T-cell (primary cell): ENCODE results near the gene NUTM2A. TPM values are rescaled to one million over a fixed set of nuclear protein-coding genes. Genes with fewer than 3 reads are reported as not detected.
"Not testable (repeated sequence)": the region's sequence is repeated elsewhere in the genome, so short reads cannot be mapped to it uniquely, and the experiment has no call there.

ENCODE experiments used
- ATAC-seq, 4 experiments: fragments of 200-7000 bp in 3 of 4; fragments of 150-1000 bp in 1 of 4; cut with Tn5 transposase; replicated peaks in 1 of 4; 1 replicate in 3 of 4; 2 replicates in 1 of 4; pipeline ENCODE4 v1.10.0; 2021; ENCODE audit warnings: moderate library complexity in 3 of 4, mild to moderate bottlenecking in 2 of 4, moderate number of reproducible peaks in 1 of 4
- CTCF ChIA-PET, 2 donors: fragments of 300-600 bp; sonication (Branson Sonifier 250); formaldehyde crosslinking; loops; one replicate each; lab custom pipeline; 2022; ENCODE audit warnings: antibody characterized with exemption in 2 of 2; lab: Charles Lee
- POLR2A ChIA-PET, 2 donors: fragments of 300-600 bp; sonication (Branson Sonifier 250); formaldehyde crosslinking; loops; one replicate each; lab custom pipeline; 2022; ENCODE audit warnings: antibody characterized with exemption in 2 of 2; lab: Charles Lee
- DNase-seq, 35 experiments: peaks; one replicate each; pipeline versions ENCODE4 v3.0.0 to v3.0.0-alpha.2; 2013 to 2023
- H3K27ac ChIP-seq: one replicate; pipeline ENCODE4 v1.5.1; 2013; ENCODE audit warnings: low read length
- H3K27me3 ChIP-seq, 2 experiments: replicated peaks in 1 of 2; 1 replicate in 1 of 2; 2 replicates in 1 of 2; pipeline versions ENCODE4 v1.6.1 to v1.7.0; 2013; ENCODE audit warnings: low read length in 1 of 2, mixed read lengths in 1 of 2; ENCODE audit not compliant: control insufficient read depth in 2 of 2, insufficient read depth in 2 of 2; ENCODE audit errors: extremely low read depth in 1 of 2
- H3K36me3 ChIP-seq, 2 donors: 1 replicate in 1 of 2; 2 replicates in 1 of 2; pipeline versions ENCODE4 v1.6.1 to v1.7.0; 2013; ENCODE audit warnings: low read length in 1 of 2; ENCODE audit not compliant: control insufficient read depth in 2 of 2, insufficient read depth in 1 of 2; ENCODE audit errors: extremely low read depth in 1 of 2
- H3K4me1 ChIP-seq, 2 experiments: 1 replicate in 1 of 2; 2 replicates in 1 of 2; pipeline versions ENCODE4 v1.6.1 to v1.7.0; 2013; ENCODE audit warnings: low read length in 2 of 2, mixed read lengths in 1 of 2; ENCODE audit not compliant: insufficient read depth in 2 of 2, control insufficient read depth in 1 of 2; ENCODE audit errors: extremely low read depth in 1 of 2
- H3K4me3 ChIP-seq, 2 donors: 1 replicate in 1 of 2; 2 replicates in 1 of 2; pipeline versions ENCODE4 v1.5.1 to v1.7.0; 2013; ENCODE audit warnings: mild to moderate bottlenecking in 2 of 2, low read length in 1 of 2, moderate library complexity in 1 of 2; ENCODE audit not compliant: control insufficient read depth in 1 of 2; ENCODE audit errors: extremely low read depth in 1 of 2
- H3K9me3 ChIP-seq: 2 replicates; pipeline ENCODE4 v1.7.0; 2013
- H3K27ac Mint-ChIP-seq, 2 donors: one replicate each; pipeline ENCODE4 v1.8.0; 2020 to 2021; ENCODE audit warnings: mild to moderate bottlenecking in 2 of 2, mixed read lengths in 2 of 2
- H3K27me3 Mint-ChIP-seq, 2 donors: one replicate each; pipeline ENCODE4 v1.8.0; 2021 to 2022; ENCODE audit warnings: mixed read lengths in 2 of 2
- H3K36me3 Mint-ChIP-seq: one replicate; pipeline ENCODE4 v1.8.0; 2021; ENCODE audit warnings: mixed read lengths
- H3K4me1 Mint-ChIP-seq, 3 donors: one replicate each; pipeline ENCODE4 v1.8.0; 2020 to 2022; ENCODE audit warnings: mixed read lengths in 3 of 3, mild to moderate bottlenecking in 1 of 3
- H3K4me3 Mint-ChIP-seq, 3 donors: one replicate each; pipeline ENCODE4 v1.8.0; 2020 to 2022; ENCODE audit warnings: mild to moderate bottlenecking in 3 of 3, mixed read lengths in 3 of 3, moderate library complexity in 3 of 3
- H3K9me3 Mint-ChIP-seq, 3 donors: one replicate each; pipeline ENCODE4 v1.8.0; 2020 to 2022; ENCODE audit warnings: mixed read lengths in 3 of 3
- WGBS: methylation state at CpG from one replicate; pipeline ENCODE4 v1.1.5; 2013; ENCODE audit warnings: missing lambda C conversion rate; ENCODE audit not compliant: insufficient coverage; 5-methylcytosine and 5-hydroxymethylcytosine counted together
- total RNA-seq, 35 experiments: library from RNA in 6 of 35; stranded (reverse) in 6 of 35; fragments of 120-200 nt in 1 of 35; gene quantifications; one replicate each; pipeline versions ENCODE4 v1.2.1 to v1.2.4 and lab custom pipeline; 2013 to 2026

NUTM2A gene
- total RNA-seq, 5 donors from 2014 or later (not counting 1 experiment from before 2014, with no cell fraction given) = 0.93 to 3.1 (median 1.8) TPM; not detected in 1

- H3K4me1 Mint-ChIP-seq, H3K4me1 ChIP-seq, H3K9me3 ChIP-seq, H3K36me3 Mint-ChIP-seq, ATAC-seq, H3K4me3 ChIP-seq, CTCF ChIA-PET, H3K27me3 ChIP-seq, H3K9me3 Mint-ChIP-seq, DNase-seq, H3K27ac Mint-ChIP-seq, POLR2A ChIA-PET, H3K27me3 Mint-ChIP-seq, H3K4me3 Mint-ChIP-seq, H3K27ac ChIP-seq, H3K36me3 ChIP-seq: not testable (repeated sequence)
- 100% methylated on average over 1 of the region's 5 CpGs for WGBS
Measured at GRCh38 chr10:87237244-87237643, 12.0 kb downstream of the NUTM2A start.

- H3K36me3 Mint-ChIP-seq, H3K4me1 Mint-ChIP-seq, H3K9me3 ChIP-seq, H3K4me3 ChIP-seq, CTCF ChIA-PET, DNase-seq, POLR2A ChIA-PET, H3K27me3 Mint-ChIP-seq, H3K27ac ChIP-seq, H3K36me3 ChIP-seq, ATAC-seq, H3K27ac Mint-ChIP-seq, H3K4me3 Mint-ChIP-seq, H3K27me3 ChIP-seq, H3K9me3 Mint-ChIP-seq, H3K4me1 ChIP-seq: not testable (repeated sequence)
- no CpG with 5 or more reads among the region's 6 CpGs for WGBS
Measured at GRCh38 chr10:87239346-87239808, 14.1 kb downstream of the NUTM2A start.

- WGBS = no CpG with 5 or more reads among the region's 3 CpGs
- H3K4me1 Mint-ChIP-seq, DNase-seq, CTCF ChIA-PET, H3K4me3 ChIP-seq, H3K36me3 ChIP-seq, H3K9me3 ChIP-seq, H3K27me3 ChIP-seq, H3K36me3 Mint-ChIP-seq, POLR2A ChIA-PET, H3K4me1 ChIP-seq, H3K27ac Mint-ChIP-seq, ATAC-seq, H3K9me3 Mint-ChIP-seq, H3K27ac ChIP-seq, H3K4me3 Mint-ChIP-seq, H3K27me3 Mint-ChIP-seq: not testable (repeated sequence)
Measured at GRCh38 chr10:87242192-87242591, 16.9 kb downstream of the NUTM2A start.

- POLR2A ChIA-PET, CTCF ChIA-PET, H3K4me3 ChIP-seq, H3K9me3 ChIP-seq, H3K36me3 ChIP-seq, DNase-seq, H3K27me3 Mint-ChIP-seq, H3K27ac Mint-ChIP-seq, H3K4me3 Mint-ChIP-seq, H3K27me3 ChIP-seq, H3K9me3 Mint-ChIP-seq, H3K4me1 Mint-ChIP-seq, H3K4me1 ChIP-seq, ATAC-seq, H3K36me3 Mint-ChIP-seq, H3K27ac ChIP-seq: not testable (repeated sequence)
- WGBS = no CpG with 5 or more reads among the region's 3 CpGs
Measured at GRCh38 chr10:87247335-87247734, 22.1 kb downstream of the NUTM2A start.

GRCh38 chr10:87248818-87249353 lies 23.6 kb downstream of the NUTM2A start:
- no CpG with 5 or more reads among the region's 1 CpG for WGBS
- H3K27me3 Mint-ChIP-seq, H3K36me3 ChIP-seq, H3K9me3 Mint-ChIP-seq, H3K4me3 ChIP-seq, H3K4me1 ChIP-seq, CTCF ChIA-PET, H3K9me3 ChIP-seq, DNase-seq, H3K36me3 Mint-ChIP-seq, H3K4me1 Mint-ChIP-seq, H3K27ac Mint-ChIP-seq, POLR2A ChIA-PET, H3K27me3 ChIP-seq, H3K27ac ChIP-seq, ATAC-seq, H3K4me3 Mint-ChIP-seq: not testable (repeated sequence)

GRCh38 chr10:87280749-87281392 lies 55.6 kb downstream of the NUTM2A start:
- WGBS = no CpG with 5 or more reads among the region's 1 CpG
- H3K4me1 Mint-ChIP-seq, H3K27me3 Mint-ChIP-seq, CTCF ChIA-PET, POLR2A ChIA-PET, H3K27ac ChIP-seq, DNase-seq, H3K4me3 Mint-ChIP-seq, ATAC-seq, H3K27ac Mint-ChIP-seq, H3K4me1 ChIP-seq, H3K27me3 ChIP-seq, H3K9me3 Mint-ChIP-seq, H3K36me3 Mint-ChIP-seq, H3K9me3 ChIP-seq, H3K4me3 ChIP-seq, H3K36me3 ChIP-seq: not testable (repeated sequence)
